HG03097 (cell line): ENCODE data around the gene STK32A.

ENCODE experiments used
- ATAC-seq: cut with Tn5 transposase; IDR thresholded peaks from one replicate; pipeline ENCODE4 v1.9.1; 2021; ENCODE audit not compliant: unreplicated experiment, low FRiP score

The STK32A gene

DNA sequence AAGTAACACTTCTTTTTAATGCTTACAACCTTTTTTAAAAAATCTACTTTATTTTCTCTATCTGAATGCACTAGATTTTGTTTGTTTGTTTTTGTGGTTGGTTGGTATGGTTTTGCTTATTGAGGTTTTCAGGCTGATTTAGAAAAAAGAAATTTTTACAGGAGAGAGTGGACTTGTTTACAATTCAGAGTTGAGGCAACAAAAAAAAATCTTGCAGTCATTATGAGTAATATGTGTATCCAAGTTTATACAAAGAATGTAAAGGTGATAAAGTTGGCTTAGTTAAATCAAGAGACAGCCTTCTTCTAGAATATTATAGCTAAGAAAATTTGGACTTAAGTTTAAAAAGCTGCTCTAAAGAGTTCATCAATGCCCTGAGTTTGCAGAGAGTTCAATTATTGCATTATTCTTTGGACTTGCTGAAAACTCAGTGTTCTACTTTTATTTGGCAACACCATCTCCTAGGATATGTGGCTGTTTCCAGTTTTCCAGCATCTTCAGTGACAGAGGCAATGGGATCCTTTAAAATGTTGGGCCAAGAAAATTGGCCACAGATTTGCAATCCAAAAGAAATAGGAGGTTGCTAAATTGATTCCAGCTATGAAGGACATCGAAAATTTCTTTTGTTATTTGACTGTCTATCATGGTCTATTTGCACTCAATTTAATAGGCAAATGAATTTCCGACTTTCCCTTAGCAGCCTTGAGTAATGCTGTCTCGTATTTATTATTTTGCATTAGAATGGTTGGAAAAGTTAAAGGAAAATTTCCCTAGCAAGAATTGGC lies 10.7 kb downstream of the STK32A start:
- ATAC-seq, result no peak

DNA sequence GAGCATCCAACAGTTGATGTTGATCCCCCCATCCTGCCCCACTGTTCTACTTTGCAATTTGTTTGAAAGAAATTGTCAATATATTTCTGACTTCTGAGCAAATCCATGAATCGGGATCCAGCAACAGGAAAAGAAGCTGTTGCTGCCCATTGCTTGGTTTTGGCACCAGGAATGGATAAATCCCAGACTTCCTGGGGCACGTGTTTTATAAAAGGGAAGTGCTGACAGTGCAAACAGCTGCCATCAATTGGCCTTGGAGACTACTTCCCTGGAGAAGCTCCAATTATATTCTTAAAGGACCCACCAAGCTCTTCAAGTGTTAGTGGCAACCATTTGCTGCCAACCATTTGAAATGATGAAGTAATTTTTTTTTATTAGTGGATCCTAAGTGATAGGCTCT lies 13.7 kb downstream of the STK32A start:
- no peak for ATAC-seq

- no peak for ATAC-seq
These were observed 25.0 kb downstream of the STK32A start for GRCh38 chr5:147259837-147260236.

- no peak for ATAC-seq
These were observed 32.4 kb downstream of the STK32A start for GRCh38 chr5:147267082-147267832.

DNA sequence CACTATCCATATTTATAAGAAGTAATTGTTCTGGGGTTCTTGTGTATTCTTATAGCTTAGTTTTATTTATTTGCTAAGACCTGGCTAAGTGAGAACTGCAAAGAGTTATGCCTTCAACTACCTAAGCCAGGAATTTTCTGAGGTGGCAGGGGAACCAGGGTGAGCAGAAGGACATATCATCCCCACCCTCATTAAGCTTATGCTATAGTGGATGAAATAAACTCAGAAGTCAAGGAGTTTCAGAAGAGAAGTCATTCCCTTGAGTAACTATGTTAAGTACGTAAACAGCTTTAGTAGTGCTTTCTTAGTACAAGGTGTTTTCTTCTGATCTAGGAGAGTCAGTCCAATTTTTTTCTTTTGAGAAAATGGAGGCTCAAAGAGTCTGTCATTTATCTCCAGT lies 41.7 kb downstream of the STK32A start:
- ATAC-seq, result no peak

- ATAC-seq, result no peak
These were observed 51.5 kb downstream of the STK32A start for GRCh38 chr5:147286296-147286695.

DNA sequence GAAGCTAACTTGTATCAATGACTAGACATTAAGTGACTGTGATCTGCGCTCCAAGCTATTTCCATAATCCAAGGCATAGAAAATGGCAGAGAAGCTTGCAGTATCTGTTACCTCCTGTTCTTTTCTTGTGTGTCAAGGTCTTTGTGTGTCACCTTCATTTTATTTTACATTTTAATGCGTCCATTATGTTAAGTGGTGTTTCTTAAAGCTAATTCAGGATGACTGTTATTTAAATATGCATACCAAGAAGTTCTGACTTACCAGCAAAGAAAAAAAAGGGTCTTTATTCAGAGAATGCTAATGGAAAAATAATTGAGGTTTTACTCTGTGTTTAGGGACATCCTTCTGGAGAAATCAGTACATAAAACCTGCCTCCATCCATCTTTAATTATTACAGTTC lies 52.3 kb downstream of the STK32A start:
- no peak for ATAC-seq

- ATAC-seq, result no peak
These were observed 55.4 kb downstream of the STK32A start for GRCh38 chr5:147290261-147290660.

- ATAC-seq, result no peak
These were observed 68.4 kb downstream of the STK32A start for GRCh38 chr5:147303251-147303650.

DNA sequence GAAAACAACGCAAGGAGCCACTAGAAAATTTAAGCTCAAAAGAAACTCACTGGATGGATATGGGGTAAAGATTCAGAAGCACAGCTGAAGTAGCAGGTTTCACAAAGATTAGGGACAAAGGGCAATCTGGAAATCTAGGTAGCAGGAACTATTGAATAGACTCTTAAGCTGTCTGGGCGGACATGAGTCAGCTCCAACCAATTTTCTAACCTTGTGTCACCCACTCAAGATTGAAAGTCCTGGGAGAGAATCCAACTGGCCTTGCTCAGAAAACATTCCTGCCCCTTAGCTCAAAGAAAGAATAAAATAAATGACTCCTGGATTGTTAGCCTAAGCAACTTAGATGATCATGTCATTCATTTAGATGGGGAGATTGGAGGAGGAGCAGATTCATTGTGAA lies 69.2 kb downstream of the STK32A start:
- no peak for ATAC-seq

DNA sequence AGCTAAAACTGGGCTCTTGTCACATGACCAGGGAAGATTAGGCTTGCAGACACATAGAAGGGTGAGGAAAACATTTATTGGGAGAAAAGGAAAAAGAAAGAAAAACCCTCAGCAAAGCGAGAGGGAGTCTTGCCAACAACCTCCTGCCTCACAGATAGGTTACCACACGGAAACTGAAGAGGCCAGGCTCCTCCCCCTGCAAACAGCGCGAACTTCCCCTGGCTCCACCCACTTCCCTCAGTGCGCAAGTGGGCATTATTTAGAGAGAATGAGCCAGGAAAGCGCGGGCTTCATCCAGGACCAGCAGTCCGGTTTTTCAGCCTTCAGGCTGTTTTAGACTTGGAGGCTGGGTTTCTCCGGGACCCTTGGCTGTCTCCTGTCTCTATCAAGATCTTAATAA lies 70.3 kb downstream of the STK32A start:
- no peak for ATAC-seq

DNA sequence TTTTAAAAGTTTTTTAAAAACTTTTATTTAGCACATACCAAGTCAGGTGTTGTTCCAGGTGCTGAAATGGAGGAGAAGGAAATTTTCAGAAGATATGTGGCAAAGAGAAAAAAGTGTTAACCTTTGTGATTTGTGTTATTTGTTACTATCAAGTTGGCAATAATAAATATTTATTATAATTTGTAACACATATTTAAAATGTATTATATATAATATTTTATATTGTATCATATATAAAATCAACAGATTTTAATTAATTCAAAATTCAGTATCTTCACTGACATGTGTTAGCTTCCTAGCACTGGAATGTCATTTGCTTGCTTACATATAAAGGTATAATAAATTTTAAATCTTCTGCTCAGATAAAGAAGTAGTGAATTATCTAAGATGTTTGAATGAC lies 71.5 kb downstream of the STK32A start:
- ATAC-seq, result no peak

GRCh38 chr5:147307170-147307569 lies 72.3 kb downstream of the STK32A start:
- no peak for ATAC-seq

- ATAC-seq, result no peak
These were observed 74.8 kb downstream of the STK32A start for GRCh38 chr5:147309621-147310020.

- no peak for ATAC-seq
These were observed 75.4 kb downstream of the STK32A start for GRCh38 chr5:147310059-147310704.

- ATAC-seq, result no peak
These were observed 83.3 kb downstream of the STK32A start for GRCh38 chr5:147317978-147318684.

- ATAC-seq, result no peak
These were observed 86.7 kb downstream of the STK32A start for GRCh38 chr5:147321569-147321968.

DNA sequence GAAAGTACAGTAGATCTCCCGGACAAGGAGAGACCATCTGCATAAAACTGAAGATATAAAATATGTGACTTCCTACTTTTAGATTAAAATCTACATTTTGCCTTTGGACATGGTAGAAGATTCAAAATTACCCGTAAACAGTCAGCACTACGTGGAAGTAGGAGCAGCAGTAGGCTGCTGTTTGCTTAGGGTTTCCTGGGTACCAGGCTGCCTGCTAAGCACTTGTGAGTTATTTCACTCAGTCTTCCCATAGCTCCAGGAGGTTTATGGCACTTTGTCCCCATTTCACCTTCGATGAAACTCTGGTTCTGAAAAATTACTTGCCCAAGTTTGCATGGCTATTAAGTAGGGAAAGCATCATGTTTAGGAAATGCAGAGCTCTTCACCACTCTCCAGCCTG lies 92.6 kb downstream of the STK32A start:
- ATAC-seq, result no peak

DNA sequence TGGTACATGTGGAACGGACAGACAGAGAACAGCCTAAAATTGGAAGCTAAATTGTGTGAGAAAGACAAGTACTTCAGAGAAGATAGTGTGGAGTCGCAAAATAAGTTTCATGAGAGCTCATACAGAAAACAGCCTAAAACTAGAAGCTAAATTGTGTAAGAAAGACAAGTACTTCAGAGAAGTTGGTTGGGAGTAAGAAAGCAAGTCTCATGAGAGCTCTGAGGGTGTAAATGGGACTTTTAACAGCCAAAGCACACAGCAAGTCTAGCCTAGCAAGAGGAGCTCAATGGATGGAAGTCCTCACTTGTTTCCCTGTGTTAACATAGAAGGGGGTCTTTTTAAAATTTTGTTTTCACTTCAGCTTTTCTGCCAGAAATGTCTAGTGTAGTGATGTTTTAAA lies 93.1 kb downstream of the STK32A start:
- no peak for ATAC-seq

- no peak for ATAC-seq
These were observed 97.8 kb downstream of the STK32A start for GRCh38 chr5:147332658-147333057.

DNA sequence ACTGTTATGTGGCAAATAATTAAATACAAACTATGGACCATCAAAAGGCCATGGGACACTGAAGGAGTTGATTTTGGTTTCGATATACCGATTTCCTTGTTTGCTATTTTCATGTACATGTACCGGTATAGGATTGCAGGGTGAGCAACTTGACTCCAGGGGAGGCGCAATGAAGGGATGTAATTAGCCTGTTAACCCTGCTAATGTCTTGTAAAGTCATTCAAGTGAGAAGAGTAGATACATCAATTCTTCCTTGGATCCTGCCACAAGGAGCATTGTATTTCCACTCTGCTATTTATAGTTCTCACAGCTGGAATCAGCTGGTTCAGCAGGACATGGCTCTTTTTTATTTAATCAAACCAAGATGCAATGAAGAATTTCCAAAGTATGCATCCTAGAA lies 102.0 kb downstream of the STK32A start:
- no peak for ATAC-seq
